ENCODE results near the gene KRT17.
"Not testable (repeated sequence)": the region's sequence is repeated elsewhere in the genome, so short reads cannot be mapped to it uniquely, and the experiment has no call there.

Gene KRT17

DNA sequence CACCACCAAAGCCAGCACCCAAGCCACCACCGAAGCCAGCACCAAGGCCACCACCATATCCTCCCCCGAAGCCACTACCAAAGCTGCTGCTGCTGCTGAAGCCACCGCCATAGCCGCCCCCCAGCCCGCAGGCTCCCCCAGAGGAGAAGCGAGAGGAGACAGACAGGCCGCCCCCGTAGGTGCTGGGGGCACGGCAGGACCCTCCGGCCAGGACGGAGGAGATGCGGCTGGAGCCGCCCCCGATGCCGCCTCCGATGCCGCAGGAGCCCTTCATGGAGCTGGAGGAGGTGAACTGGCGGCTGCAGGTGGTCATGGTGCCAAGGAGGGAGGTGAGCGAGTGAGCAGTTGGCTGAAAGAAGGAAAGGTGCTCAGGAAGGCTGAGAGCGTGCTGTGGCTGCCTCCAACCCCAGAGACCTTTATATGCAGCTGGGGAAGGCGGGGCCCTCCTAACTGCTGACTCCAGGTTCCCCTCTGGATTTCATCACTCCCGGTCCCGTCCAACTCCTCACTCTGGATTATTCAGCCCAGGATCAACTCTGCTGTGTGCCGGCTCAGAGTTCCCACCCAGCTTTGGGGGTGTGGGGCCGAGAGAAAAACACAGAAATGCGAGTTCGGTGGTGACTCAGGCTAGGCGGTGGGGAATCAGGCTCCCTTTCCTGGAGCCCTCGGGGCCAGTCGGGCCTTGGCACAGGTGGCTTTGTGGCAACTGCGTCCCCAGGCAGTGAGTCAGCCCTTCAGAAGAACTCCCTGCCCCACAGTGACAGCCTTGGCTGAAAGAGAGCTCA is 11.8 kb downstream of the KRT17 start, which contains the start of gene KRT16:
Gene KRT16 (minus strand): TSS at position 392 of the 785 bp plus-strand sequence. CDS start 79 bp downstream, at position 313.
- not testable (repeated sequence) for H3K4me3 ChIP-seq (ENCODE audit: low read length); H3K9ac ChIP-seq (ENCODE audit: low read depth, low read length); H3K27ac ChIP-seq (ENCODE audit: low read length)

DNA sequence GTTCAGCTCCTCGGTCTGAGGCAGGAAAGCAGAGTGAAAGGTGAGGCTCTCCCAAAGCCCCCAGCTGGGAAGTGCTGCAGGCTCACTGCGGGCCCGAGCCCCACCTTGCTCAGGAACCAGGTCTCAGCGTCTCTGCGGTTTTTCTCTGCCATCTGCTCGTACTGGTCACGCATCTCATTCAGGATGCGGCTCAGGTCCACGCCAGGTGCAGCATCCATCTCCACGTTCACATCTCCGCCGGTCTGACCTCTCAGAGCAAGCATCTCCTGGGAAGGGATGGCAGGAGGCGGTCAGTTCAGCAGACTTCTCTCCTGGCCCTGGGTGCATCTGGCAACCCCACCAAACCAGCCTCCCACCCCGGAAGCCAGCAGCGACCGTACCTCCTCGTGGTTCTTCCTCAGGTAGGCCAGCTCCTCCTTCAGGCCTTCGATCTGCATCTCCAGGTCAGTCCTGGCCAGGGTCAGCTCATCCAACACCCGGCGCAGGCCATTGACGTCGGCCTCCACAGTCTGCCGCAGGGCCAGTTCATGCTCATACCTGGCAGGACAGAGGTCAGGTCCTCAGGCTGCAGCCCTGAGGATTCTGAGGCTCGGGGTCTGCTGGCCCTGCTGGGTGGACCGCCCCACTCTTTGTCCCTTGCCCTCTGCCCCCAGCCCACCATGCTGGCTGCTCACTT is 13.3 kb downstream of the KRT17 start:
- Histone ChIP-seq H3K27ac (ENCODE audit: low read length) (no peak overlapping the region), H3K27me3 (ENCODE audit: insufficient read depth, low read length) (no peaks in the 10 kb centered on the region), H3K9ac (ENCODE audit: low read depth, low read length) (no peak overlapping the region), H3K4me1 (ENCODE audit: insufficient read depth, low read length) (no peaks in the 10 kb centered on the region), H3K4me3 (ENCODE audit: low read length) (no peak overlapping the region), H3K36me3 (ENCODE audit: insufficient read depth, low read depth, low read length) (no peaks in the 10 kb centered on the region), H3K9me3 (ENCODE audit: insufficient read depth, low read depth, low read length) (peaks cover 10% of the 10 kb centered on the region)

More for the DNA sequence above, 11.8 kb downstream of the KRT17 start, which contains the start of gene KRT16:
- not testable (repeated sequence) for H3K36me3 ChIP-seq (ENCODE audit: insufficient read depth, low read depth, low read length); H3K4me1 ChIP-seq (ENCODE audit: insufficient read depth, low read length); H3K27me3 ChIP-seq (ENCODE audit: insufficient read depth, low read length); H3K9me3 ChIP-seq (ENCODE audit: insufficient read depth, low read depth, low read length)

DNA sequence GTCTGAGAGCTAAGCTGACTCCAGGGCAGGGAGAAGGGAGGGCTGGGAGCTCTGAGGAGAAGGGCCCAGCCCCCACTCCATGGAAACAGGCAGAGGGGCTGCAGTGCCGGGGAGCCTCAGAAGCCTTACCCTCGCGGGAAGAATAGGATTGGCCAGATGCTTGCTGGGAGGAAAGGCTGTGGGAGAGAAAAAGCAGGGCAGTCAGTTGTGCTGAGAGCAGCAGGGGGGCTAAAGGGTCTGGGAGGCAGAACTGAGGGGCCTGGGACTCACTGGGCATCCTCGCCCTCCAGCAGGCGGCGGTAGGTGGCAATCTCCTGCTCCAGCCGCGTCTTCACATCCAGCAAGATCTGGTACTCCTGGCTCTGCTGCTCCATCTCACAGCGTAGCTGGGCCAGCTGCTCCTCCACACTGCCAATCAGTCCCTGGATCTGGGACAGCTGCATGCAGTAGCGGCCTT is 14.3 kb downstream of the KRT17 start:
- H3K27ac ChIP-seq (ENCODE audit: low read length); H3K4me3 ChIP-seq (ENCODE audit: low read length); H3K9ac ChIP-seq (ENCODE audit: low read depth, low read length); H3K4me1 ChIP-seq (ENCODE audit: insufficient read depth, low read length); H3K36me3 ChIP-seq (ENCODE audit: insufficient read depth, low read depth, low read length); H3K27me3 ChIP-seq (ENCODE audit: insufficient read depth, low read length): not testable (repeated sequence)
- peaks cover 10% of the 10 kb centered on the region for H3K9me3 ChIP-seq (ENCODE audit: insufficient read depth, low read depth, low read length)

- H3K27me3 ChIP-seq (ENCODE audit: insufficient read depth, low read length); H3K4me3 ChIP-seq (ENCODE audit: low read length); H3K9ac ChIP-seq (ENCODE audit: low read depth, low read length); H3K36me3 ChIP-seq (ENCODE audit: insufficient read depth, low read depth, low read length); H3K27ac ChIP-seq (ENCODE audit: low read length); H3K4me1 ChIP-seq (ENCODE audit: insufficient read depth, low read length): not testable (repeated sequence)
- peaks cover 10% of the 10 kb centered on the region for H3K9me3 ChIP-seq (ENCODE audit: insufficient read depth, low read depth, low read length)
Measured at GRCh38 chr17:41606930-41607329, 17.4 kb downstream of the KRT17 start.

- Histone ChIP-seq H3K27me3 (ENCODE audit: insufficient read depth, low read length) (no peaks in the 10 kb centered on the region), H3K4me3 (ENCODE audit: low read length) (no peak overlapping the region), H3K27ac (ENCODE audit: low read length) (no peak overlapping the region), H3K9ac (ENCODE audit: low read depth, low read length) (no peak overlapping the region), H3K4me1 (ENCODE audit: insufficient read depth, low read length) (no peaks in the 10 kb centered on the region), H3K36me3 (ENCODE audit: insufficient read depth, low read depth, low read length) (no peaks in the 10 kb centered on the region), H3K9me3 (ENCODE audit: insufficient read depth, low read depth, low read length) (peaks cover 9% of the 10 kb centered on the region)
Measured at GRCh38 chr17:41602524-41602923, 21.9 kb downstream of the KRT17 start.

DNA sequence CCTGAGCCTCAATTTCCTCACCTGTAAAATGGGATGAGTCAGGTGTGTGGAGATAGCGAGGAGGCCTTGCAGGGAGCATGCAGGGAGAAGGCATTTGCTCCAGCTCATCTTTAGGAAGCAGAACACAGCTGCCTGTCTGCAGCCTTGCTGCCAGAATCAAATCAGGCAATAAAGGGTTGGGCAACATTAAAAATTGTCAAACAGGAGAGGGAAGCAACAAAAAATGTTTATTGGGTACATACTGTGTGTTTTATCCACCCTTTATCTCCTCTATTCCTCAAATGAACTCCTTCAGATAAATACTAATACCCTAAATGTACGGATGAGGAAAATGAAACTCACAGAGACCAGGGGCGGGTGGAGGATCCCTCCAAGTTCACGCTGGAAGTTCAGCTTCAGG is 24.1 kb downstream of the KRT17 start:
- H3K9ac ChIP-seq (ENCODE audit: low read depth, low read length) = no peak overlapping the region
- H3K9me3 ChIP-seq (ENCODE audit: insufficient read depth, low read depth, low read length) = no peaks in the 10 kb centered on the region
- H3K4me3 ChIP-seq (ENCODE audit: low read length) = no peak overlapping the region
- H3K27me3 ChIP-seq (ENCODE audit: insufficient read depth, low read length) = no peaks in the 10 kb centered on the region
- no peak overlapping the region for H3K27ac ChIP-seq (ENCODE audit: low read length)
- no peaks in the 10 kb centered on the region for H3K4me1 ChIP-seq (ENCODE audit: insufficient read depth, low read length)
- H3K36me3 ChIP-seq (ENCODE audit: insufficient read depth, low read depth, low read length) = no peaks in the 10 kb centered on the region

DNA sequence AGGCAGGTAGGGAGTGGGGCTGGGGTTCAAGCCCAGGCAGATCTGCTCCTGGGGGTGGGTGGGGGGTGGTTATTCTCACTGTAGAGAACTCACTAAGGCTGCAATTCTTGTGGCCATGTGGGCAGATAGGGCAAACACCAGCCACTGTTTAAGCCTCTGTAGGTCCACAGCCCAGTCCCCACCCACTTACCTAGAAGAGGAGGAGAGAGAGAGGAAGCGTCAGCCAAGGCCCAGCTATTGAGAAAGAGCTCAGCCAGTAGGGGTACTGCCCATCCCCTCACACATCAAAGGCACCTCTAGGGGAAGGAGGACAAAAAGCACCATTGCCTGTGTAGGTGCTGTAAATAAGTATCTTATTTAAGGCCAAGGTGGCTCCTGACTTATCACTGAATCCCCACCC is 24.7 kb downstream of the KRT17 start:
- H3K27ac ChIP-seq (ENCODE audit: low read length) = no peak overlapping the region
- no peaks in the 10 kb centered on the region for H3K4me1 ChIP-seq (ENCODE audit: insufficient read depth, low read length)
- H3K27me3 ChIP-seq (ENCODE audit: insufficient read depth, low read length) = no peaks in the 10 kb centered on the region
- no peaks in the 10 kb centered on the region for H3K9me3 ChIP-seq (ENCODE audit: insufficient read depth, low read depth, low read length)
- no peak overlapping the region for H3K4me3 ChIP-seq (ENCODE audit: low read length)
- no peak overlapping the region for H3K9ac ChIP-seq (ENCODE audit: low read depth, low read length)
- H3K36me3 ChIP-seq (ENCODE audit: insufficient read depth, low read depth, low read length) = no peaks in the 10 kb centered on the region

GRCh38 chr17:41595585-41595984 is 28.8 kb downstream of the KRT17 start:
- no peak overlapping the region for H3K4me3 ChIP-seq (ENCODE audit: low read length)
- no peaks in the 10 kb centered on the region for H3K36me3 ChIP-seq (ENCODE audit: insufficient read depth, low read depth, low read length)
- no peak overlapping the region for H3K27ac ChIP-seq (ENCODE audit: low read length)
- no peak overlapping the region for H3K9ac ChIP-seq (ENCODE audit: low read depth, low read length)
- no peaks in the 10 kb centered on the region for H3K4me1 ChIP-seq (ENCODE audit: insufficient read depth, low read length)
- no peaks in the 10 kb centered on the region for H3K27me3 ChIP-seq (ENCODE audit: insufficient read depth, low read length)
- H3K9me3 ChIP-seq (ENCODE audit: insufficient read depth, low read depth, low read length) = no peaks in the 10 kb centered on the region

GRCh38 chr17:41594363-41594915 is 29.9 kb downstream of the KRT17 start:
- Histone ChIP-seq H3K36me3 (ENCODE audit: insufficient read depth, low read depth, low read length) (no peaks in the 10 kb centered on the region), H3K9me3 (ENCODE audit: insufficient read depth, low read depth, low read length) (no peaks in the 10 kb centered on the region), H3K27ac (ENCODE audit: low read length) (no peak overlapping the region), H3K4me1 (ENCODE audit: insufficient read depth, low read length) (no peaks in the 10 kb centered on the region), H3K9ac (ENCODE audit: low read depth, low read length) (no peak overlapping the region), H3K4me3 (ENCODE audit: low read length) (no peak overlapping the region), H3K27me3 (ENCODE audit: insufficient read depth, low read length) (no peaks in the 10 kb centered on the region)

DNA sequence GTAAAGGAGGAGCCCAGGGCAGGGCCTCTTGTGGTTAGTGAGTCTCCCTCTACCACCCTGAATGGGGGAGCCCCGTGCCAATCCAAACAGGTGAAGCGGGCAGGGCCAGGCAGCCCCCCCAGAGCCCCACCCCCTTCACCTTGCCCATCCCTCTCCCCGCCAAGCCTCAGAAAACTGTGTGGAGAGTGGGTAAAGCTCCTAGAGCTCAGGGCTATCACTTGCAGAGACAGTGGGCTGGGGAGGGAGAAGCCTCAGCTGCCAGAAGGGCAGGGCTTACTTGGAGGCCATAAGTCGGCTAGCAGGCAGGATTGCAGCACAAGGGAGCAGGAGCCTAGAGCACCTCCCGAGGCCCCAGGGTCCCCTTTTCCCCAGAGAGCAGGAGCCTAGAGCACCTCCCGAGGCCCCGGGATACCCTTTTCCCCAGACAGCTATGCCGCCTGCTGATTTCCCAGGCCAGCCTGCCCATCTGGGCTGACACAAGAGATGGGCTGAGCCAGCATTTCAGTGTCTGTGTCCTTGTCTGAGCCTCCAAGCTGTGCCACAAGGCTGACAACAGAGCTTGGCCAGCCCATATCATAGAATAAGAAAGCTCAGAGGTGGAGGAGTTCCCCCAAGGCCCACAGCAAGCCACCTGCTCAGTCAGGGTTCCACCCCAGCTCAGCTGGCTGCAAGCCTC is 30.9 kb downstream of the KRT17 start:
- no peaks in the 10 kb centered on the region for H3K4me1 ChIP-seq (ENCODE audit: insufficient read depth, low read length)
- no peaks in the 10 kb centered on the region for H3K27me3 ChIP-seq (ENCODE audit: insufficient read depth, low read length)
- no peak overlapping the region for H3K27ac ChIP-seq (ENCODE audit: low read length)
- H3K4me3 ChIP-seq (ENCODE audit: low read length) = no peak overlapping the region
- H3K9me3 ChIP-seq (ENCODE audit: insufficient read depth, low read depth, low read length) = no peaks in the 10 kb centered on the region
- H3K36me3 ChIP-seq (ENCODE audit: insufficient read depth, low read depth, low read length) = no peaks in the 10 kb centered on the region
- no peak overlapping the region for H3K9ac ChIP-seq (ENCODE audit: low read depth, low read length)

- H3K9me3 ChIP-seq (ENCODE audit: insufficient read depth, low read depth, low read length) = no peaks in the 10 kb centered on the region
- H3K36me3 ChIP-seq (ENCODE audit: insufficient read depth, low read depth, low read length) = no peaks in the 10 kb centered on the region
- H3K27ac ChIP-seq (ENCODE audit: low read length) = no peak overlapping the region
- no peak overlapping the region for H3K9ac ChIP-seq (ENCODE audit: low read depth, low read length)
- no peaks in the 10 kb centered on the region for H3K4me1 ChIP-seq (ENCODE audit: insufficient read depth, low read length)
- H3K4me3 ChIP-seq (ENCODE audit: low read length) = no peak overlapping the region
- no peaks in the 10 kb centered on the region for H3K27me3 ChIP-seq (ENCODE audit: insufficient read depth, low read length)
Measured at GRCh38 chr17:41592601-41593305, 31.6 kb downstream of the KRT17 start.
